GM10266 (cell line): Measurements from ENCODE around the gene RAB11FIP3.

ENCODE experiments used
- DNase-seq: peaks from one replicate; pipeline ENCODE4 v3.0.0; 2012; ENCODE audit errors: extremely low spot score
- TF ChIP-seq, protein P1 (sequence below): IDR thresholded peaks from 2 replicates; pipeline ENCODE4 v1.5.1; 2012; ENCODE audit warnings: mild to moderate bottlenecking, low read depth; ENCODE audit not compliant: control insufficient read depth, insufficient read depth; ENCODE audit errors: missing control alignments

Gene RAB11FIP3

DNA sequence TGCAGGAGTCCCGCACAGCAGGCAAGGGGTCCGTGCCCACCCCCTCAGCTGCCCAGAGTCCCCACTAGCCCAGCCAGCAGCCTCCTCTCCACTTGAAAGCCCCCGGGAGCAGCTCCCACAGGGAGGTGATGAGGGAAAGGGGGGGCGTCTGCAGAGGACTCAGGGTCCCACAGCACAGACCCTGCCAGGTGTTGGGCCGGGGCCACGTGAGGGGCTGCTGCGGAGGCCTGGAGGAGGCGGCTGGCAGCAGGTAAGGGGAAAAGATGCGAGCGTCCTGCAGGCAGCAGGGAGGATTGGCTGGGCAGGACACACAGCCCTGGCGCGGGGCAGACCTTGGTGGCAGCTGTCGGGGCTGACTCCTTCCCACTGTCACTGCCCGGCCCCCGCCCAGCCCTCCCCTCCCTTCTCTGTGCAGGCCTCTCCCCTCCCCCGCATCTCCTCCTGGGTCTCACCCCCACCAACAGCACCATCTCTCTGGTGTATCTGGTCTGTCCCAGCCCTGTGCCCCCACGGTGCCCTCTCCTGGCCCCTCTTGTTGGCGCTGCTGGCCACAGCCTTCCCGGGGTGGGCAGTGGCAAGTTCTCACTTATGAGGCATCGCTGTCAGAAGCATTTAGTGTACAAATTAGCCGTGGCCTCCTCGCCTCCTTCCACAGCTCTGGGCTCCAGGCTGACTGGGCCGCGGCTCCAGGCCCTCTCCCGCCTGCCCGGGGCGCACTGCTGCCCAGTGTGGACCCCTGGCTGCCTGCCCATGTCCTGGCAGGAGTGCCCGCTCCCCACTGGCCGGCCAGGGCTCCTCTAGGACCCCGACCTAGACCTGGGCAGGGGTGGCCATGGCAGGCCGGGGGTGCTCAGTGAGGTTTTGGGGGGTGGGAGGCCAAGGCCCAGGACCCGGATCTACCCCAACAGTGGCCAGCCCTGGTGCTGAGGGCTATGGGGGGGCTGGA, 130.4 kb downstream of the RAB11FIP3 start:
- DNase-seq: no peak
- TF ChIP-seq, protein P1, sequence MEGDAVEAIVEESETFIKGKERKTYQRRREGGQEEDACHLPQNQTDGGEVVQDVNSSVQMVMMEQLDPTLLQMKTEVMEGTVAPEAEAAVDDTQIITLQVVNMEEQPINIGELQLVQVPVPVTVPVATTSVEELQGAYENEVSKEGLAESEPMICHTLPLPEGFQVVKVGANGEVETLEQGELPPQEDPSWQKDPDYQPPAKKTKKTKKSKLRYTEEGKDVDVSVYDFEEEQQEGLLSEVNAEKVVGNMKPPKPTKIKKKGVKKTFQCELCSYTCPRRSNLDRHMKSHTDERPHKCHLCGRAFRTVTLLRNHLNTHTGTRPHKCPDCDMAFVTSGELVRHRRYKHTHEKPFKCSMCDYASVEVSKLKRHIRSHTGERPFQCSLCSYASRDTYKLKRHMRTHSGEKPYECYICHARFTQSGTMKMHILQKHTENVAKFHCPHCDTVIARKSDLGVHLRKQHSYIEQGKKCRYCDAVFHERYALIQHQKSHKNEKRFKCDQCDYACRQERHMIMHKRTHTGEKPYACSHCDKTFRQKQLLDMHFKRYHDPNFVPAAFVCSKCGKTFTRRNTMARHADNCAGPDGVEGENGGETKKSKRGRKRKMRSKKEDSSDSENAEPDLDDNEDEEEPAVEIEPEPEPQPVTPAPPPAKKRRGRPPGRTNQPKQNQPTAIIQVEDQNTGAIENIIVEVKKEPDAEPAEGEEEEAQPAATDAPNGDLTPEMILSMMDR: no peak

DNA sequence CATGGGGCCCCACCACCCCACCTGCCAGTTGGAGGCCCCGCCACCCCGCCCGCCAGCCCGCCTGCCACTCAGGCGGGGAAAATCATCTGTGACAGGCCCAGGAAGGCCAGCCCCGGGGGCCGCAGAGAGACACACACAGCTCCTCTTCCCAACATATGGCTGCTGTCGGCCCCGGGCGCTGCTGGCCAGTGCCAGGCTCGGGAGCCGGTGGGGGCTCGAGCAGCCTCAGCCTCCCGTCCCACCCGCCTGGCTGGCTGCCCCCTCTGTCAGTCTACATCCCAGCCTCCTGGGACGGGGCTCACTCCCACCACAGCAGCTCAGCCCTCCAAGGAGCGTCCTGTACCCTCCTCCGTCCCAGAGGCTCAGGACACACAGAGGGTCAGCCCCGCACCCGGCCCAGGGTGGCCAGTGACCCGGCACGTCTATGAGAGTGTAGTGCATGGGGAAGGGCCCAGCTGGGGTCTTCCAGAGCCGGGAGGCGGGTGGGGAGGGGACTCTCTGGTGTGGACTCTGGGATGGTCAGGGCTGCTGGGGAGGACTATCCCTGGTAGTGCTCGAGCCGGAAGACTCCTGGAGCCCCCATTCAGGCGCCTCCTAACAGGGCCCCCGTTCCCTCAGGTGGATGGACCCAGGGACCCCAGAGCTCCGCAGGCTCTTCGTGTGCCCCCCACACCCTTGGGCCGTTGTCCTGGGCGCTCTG, 131.2 kb downstream of the RAB11FIP3 start:
- TF ChIP-seq, protein P1: no peak
- DNase-seq: no peak

DNA sequence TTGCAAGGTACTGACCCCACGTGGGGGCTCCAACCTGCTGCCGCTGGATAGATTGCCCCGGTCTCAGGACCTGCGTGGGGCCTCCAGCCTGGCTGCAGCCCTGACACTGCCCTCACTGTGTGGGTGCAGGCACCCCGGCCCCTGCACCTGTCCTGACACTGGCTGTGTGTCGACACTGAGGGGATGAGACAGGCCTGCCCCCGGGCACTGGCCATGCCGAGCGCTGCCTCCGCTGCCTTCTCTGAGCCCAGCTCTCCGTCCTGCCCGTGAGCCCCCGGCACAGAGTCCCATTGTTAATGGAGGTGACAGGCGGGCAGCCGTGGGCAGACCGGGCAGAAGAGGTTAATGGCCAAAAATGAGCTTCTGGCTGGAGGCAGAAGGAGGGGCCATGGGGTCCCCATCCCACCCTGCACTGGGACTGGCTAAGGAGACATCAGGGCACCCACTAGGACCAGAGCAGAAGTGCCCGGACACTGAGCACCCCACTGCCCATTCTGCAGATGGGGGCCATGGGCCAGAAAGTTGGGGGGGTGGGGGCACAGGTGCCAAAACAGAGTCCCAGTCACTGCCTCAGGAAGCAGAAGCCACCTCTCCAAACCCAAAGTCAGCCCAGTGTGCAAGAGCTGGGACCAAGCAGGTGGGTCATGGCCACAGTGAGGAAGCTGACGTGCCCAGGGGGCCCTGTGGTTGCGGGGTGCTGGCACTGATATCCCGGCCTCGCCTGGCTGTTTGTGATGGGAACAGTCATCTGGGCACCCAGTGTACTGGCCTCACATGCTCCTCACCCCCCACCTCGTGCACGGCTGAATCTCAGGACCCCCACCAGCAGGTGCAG, 132.2 kb downstream of the RAB11FIP3 start:
- TF ChIP-seq, protein P1: no peak
- DNase-seq: no peak

DNA sequence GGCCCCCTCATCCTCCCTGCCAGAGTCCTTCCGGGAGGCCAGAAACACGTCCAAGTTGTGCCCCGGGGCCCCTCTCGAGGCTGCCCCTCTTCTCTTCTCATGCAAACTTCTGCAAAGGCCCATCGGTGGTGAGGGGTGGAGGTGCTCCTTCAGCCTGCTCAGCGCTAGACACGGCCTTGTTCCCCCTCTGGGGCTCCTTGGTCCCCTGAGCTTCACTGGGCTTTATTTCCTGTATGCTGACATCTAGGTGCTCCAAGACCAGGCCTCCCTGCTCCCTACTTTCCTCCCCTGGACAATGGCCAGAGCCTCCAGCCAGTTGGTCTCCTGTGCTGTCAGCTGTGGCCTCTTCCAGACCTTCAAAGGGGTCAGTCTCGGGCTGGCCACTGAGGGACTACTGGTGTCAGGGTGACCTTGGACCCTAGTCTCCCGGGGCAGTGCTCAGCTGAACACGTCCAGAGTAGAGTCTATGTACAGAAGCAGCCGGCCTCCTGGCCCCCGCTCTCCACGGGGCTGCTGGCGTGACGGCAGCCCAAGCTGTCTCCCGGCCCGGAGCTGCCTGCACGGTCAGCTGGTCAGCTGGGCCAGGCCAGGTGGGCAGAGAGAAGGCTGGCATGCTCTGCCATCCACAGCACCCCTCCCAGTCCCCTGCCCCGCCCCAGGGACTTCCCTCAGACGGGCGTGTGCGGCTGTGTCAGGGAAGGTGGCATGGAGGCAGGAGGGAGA, 133.0 kb downstream of the RAB11FIP3 start:
- DNase-seq: no peak
- TF ChIP-seq, protein P1: no peak

DNA sequence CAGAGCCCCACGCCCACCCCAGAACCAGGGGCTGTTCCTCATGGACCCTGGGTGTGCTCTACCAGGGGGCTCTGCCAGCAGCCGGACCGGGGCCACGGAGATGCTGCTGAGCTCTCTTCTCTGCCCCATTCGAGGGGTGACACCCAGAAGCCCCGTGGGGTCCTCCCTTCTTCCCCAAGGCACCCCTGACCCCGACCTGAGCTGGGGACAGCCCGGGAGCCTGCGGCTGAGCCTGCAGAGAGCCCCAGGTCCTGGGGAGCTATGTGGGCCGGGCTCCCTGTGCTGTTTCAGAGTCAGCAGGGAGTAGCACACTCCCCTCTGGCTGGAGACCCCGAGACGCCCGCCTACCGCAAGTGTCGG, 133.6 kb downstream of the RAB11FIP3 start:
- no peak for DNase-seq
- TF ChIP-seq, protein P1: no peak

DNA sequence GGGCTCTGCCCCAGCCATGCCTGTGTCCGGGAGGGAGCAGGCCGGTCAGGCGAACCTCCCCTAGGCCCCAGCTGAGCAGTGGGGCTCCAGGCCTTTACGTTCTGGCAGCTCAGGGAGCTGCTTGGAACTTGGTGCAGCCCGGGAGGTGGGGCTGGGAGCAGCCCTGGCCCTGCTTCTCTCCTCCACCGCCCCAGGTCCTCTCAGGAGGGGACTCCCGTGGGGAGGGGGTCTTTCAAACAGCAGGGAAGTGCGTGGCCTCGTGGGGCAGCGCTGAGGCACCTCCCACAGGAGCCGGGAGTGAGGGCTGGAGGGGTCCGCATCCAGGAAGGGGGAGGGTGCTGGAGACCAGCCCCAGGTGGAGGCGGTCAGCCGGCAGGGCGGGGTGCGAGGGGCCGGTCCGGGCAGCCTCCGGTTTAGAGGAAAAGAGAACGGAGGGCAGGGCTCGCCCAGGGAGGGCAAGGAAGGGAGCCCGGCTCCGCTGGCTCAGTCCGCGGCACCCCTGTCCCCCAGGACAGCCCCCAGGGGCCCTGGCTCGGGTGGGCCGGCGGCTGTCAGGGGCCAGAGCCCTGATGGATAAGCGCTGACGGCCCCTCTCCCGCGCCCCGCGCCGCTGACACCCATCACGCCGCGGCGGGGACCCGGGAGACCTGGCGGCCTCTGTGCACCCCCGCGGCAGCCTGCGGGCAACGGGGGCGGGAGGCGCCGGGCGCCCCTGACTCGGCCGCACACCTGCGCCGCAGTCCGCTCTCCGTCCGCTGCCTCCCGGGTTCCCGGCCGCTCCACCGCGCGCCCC, 134.2 kb downstream of the RAB11FIP3 start:
- DNase-seq: no peak
- TF ChIP-seq, protein P1: no peak
